Endothelial cell of umbilical vein (primary cell): ENCODE measurements around the gene NKD1. TPM values are rescaled to one million over a fixed set of nuclear protein-coding genes. Genes with fewer than 3 reads are reported as not detected.

Experiments used
- BruUV-seq: library from RNA; stranded (reverse); fragments of 400-500 nt; replicated peaks from 2 replicates; lab custom pipeline; 2021; lab: Mats Ljungman, UMichigan
- CTCF ChIA-PET: fragments of 300-600, 350-600 bp; sonication (Branson Sonifier 250); formaldehyde crosslinking; loops from one replicate; lab custom pipeline; 2021; ENCODE audit warnings: antibody characterized with exemption, inconsistent platforms; lab: Charles Lee
- POLR2A ChIA-PET: fragments of 300-600, 350-600 bp; sonication (Branson Sonifier 250); formaldehyde crosslinking; loops from one replicate; lab custom pipeline; 2021; ENCODE audit warnings: antibody characterized with exemption, inconsistent platforms; lab: Charles Lee
- DNase-seq: peaks from one replicate; pipeline ENCODE4 v3.0.0-alpha.2; 2011; ENCODE audit warnings: low read depth, low spot score
- FAIRE-seq: peaks from 2 replicates; lab custom pipeline; 2011; peaks lifted over from hg19 to GRCh38; lab: Jason Lieb, UNC
- H2AFZ ChIP-seq: 2 replicates; pipeline ENCODE4 v1.6.0; 2012; ENCODE audit warnings: low read depth, low read length, control low read depth, inconsistent platforms
- H3K27ac ChIP-seq: 2 replicates; pipeline ENCODE4 v1.5.1; 2011; ENCODE audit warnings: low read depth, mild to moderate bottlenecking, control low read depth, low read length, moderate library complexity; ENCODE audit not compliant: insufficient read depth
- H3K27me3 ChIP-seq, 2 experiments: 2 replicates each; pipeline versions ENCODE4 v1.6.0 to v1.6.1; 2011; ENCODE audit warnings: low read length in 2 of 2, mixed read lengths in 1 of 2; ENCODE audit not compliant: control insufficient read depth in 2 of 2, insufficient read depth in 2 of 2
- H3K36me3 ChIP-seq, 2 experiments: 2 replicates in 1 of 2; 3 replicates in 1 of 2; pipeline ENCODE4 v1.5.1; 2011; ENCODE audit warnings: low read length in 2 of 2, mild to moderate bottlenecking in 1 of 2, moderate library complexity in 1 of 2; ENCODE audit not compliant: control insufficient read depth in 2 of 2, insufficient read depth in 2 of 2; ENCODE audit errors: extremely low read depth in 1 of 2
- H3K4me1 ChIP-seq: 3 replicates; pipeline ENCODE4 v1.5.1; 2011; ENCODE audit warnings: mild to moderate bottlenecking, low read length; ENCODE audit not compliant: control insufficient read depth, insufficient read depth; ENCODE audit errors: extremely low read depth
- H3K4me2 ChIP-seq: 2 replicates; pipeline ENCODE4 v1.6.1; 2011; ENCODE audit warnings: low read length, control low read depth, mixed read lengths; ENCODE audit not compliant: insufficient read depth
- H3K4me3 ChIP-seq, 3 experiments: fragments of 200-600 bp in 1 of 3; sonication (generic), shearing (Covaris generic) in 1 of 3; replicated peaks in 1 of 3; 2 replicates each; pipeline ENCODE4 v1.5.1; 2011 to 2016; ENCODE audit warnings: control low read depth in 3 of 3, low read length in 3 of 3, mild to moderate bottlenecking in 2 of 3, inconsistent platforms in 1 of 3, low read depth in 1 of 3, moderate library complexity in 1 of 3; ENCODE audit not compliant: insufficient read depth in 1 of 3
- H3K79me2 ChIP-seq: 2 replicates; pipeline ENCODE4 v1.6.0; 2012; ENCODE audit warnings: low read length, inconsistent platforms; ENCODE audit not compliant: control insufficient read depth, insufficient read depth
- H3K9ac ChIP-seq: replicated peaks from 2 replicates; pipeline ENCODE3; 2011; ENCODE audit warnings: low read length, control low read depth; ENCODE audit not compliant: insufficient read depth; ENCODE audit errors: extremely low read depth
- H3K9me1 ChIP-seq: replicated peaks from 3 replicates; pipeline ENCODE4 v1.6.0; 2011; ENCODE audit warnings: mild to moderate bottlenecking, low read length; ENCODE audit not compliant: control insufficient read depth, insufficient read depth; ENCODE audit errors: extremely low read depth
- H3K9me3 ChIP-seq: replicated peaks from 2 replicates; pipeline ENCODE4 v1.5.1; 2012; ENCODE audit warnings: low read length, inconsistent platforms; ENCODE audit not compliant: control insufficient read depth, insufficient read depth
- H4K20me1 ChIP-seq: replicated peaks from 2 replicates; pipeline ENCODE3; 2011; ENCODE audit warnings: mild to moderate bottlenecking, low read length; ENCODE audit not compliant: control insufficient read depth, insufficient read depth; ENCODE audit errors: extremely low read depth
- EZH2 ChIP-seq: IDR thresholded peaks from 2 replicates; pipeline ENCODE4 v1.6.1; 2012; ENCODE audit warnings: borderline replicate concordance, low read depth, mild to moderate bottlenecking, moderate library complexity, low read length, inconsistent platforms; ENCODE audit not compliant: severe bottlenecking
- FOS ChIP-seq: IDR thresholded peaks from 2 replicates; pipeline ENCODE4 v1.6.1; 2011; ENCODE audit warnings: mild to moderate bottlenecking, low read length, moderate library complexity, borderline replicate concordance; ENCODE audit not compliant: insufficient read depth
- GATA2 ChIP-seq: IDR thresholded peaks from 2 replicates; pipeline ENCODE4 v1.7.0; 2011; ENCODE audit warnings: low read depth, mild to moderate bottlenecking, moderate library complexity, mixed read lengths, low read length; ENCODE audit not compliant: insufficient read length, insufficient read depth
- JUN ChIP-seq: IDR thresholded peaks from 2 replicates; pipeline ENCODE4 v1.6.1; 2011; ENCODE audit warnings: borderline replicate concordance, low read depth; ENCODE audit not compliant: insufficient read length, insufficient read depth
- MAX ChIP-seq: IDR thresholded peaks from 2 replicates; pipeline ENCODE4 v1.6.1; 2011; ENCODE audit not compliant: insufficient read depth, insufficient read length
- MYC ChIP-seq: IDR thresholded peaks from one replicate; pipeline ENCODE4 v1.6.1; 2011; ENCODE audit warnings: mild to moderate bottlenecking, low read depth, low read length
- POLR2A ChIP-seq: IDR thresholded peaks from 2 replicates; pipeline ENCODE4 v1.6.1; 2012; ENCODE audit warnings: low read depth, mild to moderate bottlenecking, control low read depth, low read length
- POLR2AphosphoS5 ChIP-seq: IDR thresholded peaks from 2 replicates; pipeline ENCODE4 v1.6.1; 2012; ENCODE audit warnings: low read depth, mild to moderate bottlenecking, control low read depth, low read length, moderate library complexity; ENCODE audit not compliant: insufficient read depth
- dilution Hi-C: fragments of 300-500 bp; cut with MboI; formaldehyde crosslinking; loops from one replicate; pipeline ENCODE4 v1.15.0; 2019; ENCODE audit warnings: low sequenced_read_pairs; ENCODE audit not compliant: extremely low pct_ligation_motif_present
- intact Hi-C: fragments of 100-400 bp; cut with micrococcal nuclease; formaldehyde crosslinking; loops from one replicate; pipeline ENCODE4 v1.10.0; 2022
- polyA plus RNA-seq, 4 experiments: library from polyadenylated mRNA; depleted of rRNA in 3 of 4; stranded (reverse) in 3 of 4; unstranded in 1 of 4; fragments of >200 nt; gene quantifications; 2 replicates each; pipeline versions ENCODE4 v1.2.1 to v1.2.3, GENCODE V29; 2011 to 2012; ENCODE audit warnings: missing spikeins in 1 of 4
- total RNA-seq: library from RNA; stranded (reverse); gene quantifications from 2 replicates; pipeline ENCODE4 v1.2.3, GENCODE V29; 2021
- TF ChIP-seq, protein P1 (sequence below), 2 donors: IDR thresholded peaks; 1 replicate in 1 of 2; 2 replicates in 1 of 2; pipeline ENCODE4 v1.5.1; 2011; ENCODE audit warnings: low read length in 2 of 2, mild to moderate bottlenecking in 2 of 2, moderate library complexity in 2 of 2, control low read depth in 1 of 2, inconsistent platforms in 1 of 2, low read depth in 1 of 2; ENCODE audit not compliant: insufficient read depth in 1 of 2; ENCODE audit errors: extremely low read depth in 1 of 2

The NKD1 gene
- total and polyA plus RNA-seq, 2 donors (not counting 3 experiments of a cell fraction or from before 2014, with no cell fraction given): not detected

DNA sequence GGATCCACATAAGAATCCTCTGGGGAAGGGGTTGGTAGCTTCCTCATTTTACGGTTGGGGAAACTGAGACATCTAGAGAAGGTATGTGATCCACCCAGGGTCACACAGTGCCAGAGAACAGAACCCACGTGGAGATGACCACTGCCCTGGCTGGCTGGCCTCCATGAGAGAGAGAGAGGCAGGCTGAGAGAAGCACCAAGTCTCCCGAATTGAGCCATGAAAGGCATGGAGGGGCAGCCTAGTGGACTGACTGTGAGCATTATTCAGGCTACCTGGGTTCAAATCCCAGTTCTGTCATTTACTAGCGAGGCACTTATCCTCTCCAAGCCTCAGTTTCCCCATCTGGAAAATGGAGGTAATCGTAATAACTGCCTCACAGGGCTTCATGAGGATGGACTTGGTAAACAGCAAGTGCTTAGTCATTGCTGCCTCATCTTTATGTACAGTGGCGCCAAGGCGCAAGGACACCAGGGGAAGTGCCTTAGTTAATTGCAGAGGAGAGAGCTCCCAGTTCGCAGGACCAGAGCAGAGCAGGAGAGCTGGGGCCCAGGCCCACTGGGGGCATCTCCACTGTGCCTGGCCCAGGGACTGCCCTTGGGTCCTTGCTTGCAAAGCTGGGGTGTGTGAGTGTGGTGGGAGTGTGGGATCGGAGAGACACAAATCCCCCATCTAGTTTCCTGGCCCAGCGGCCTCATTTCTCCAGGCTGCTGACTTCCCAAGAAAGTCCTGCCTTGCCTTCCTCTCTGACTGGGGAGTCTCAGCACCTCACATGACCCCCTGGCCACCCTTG, 71.7 kb downstream of the NKD1 start:
- dilution Hi-C loops (no loop called here), intact Hi-C loops (no loop called here)
- ChIA-PET POLR2A (no interaction called here), CTCF (interaction anchor here (1.1 kb wide), 1 partner anchor 45 kb away, joined by 3 read pairs; no protein-coding TSS in a partner anchor)
- BruUV-seq: no TSS peak
- Histone ChIP-seq H2AFZ (no peak overlapping the region), H3K9me1 (no peaks in the 10 kb centered on the region), H3K9me3 (no peaks in the 10 kb centered on the region), H3K79me2 (no peaks in the 10 kb centered on the region), H4K20me1 (no peaks in the 10 kb centered on the region), H3K27ac (no peak overlapping the region), H3K9ac (no peak overlapping the region), H3K4me1 (no peaks in the 10 kb centered on the region), H3K36me3 (no peaks in the 10 kb centered on the region), H3K4me2 (no peak overlapping the region), H3K27me3 (no peaks in the 10 kb centered on the region), H3K4me3 (no peak overlapping the region)
- FAIRE-seq (no peak), DNase-seq (no peak)
- TF ChIP-seq GATA2: no peak
- TF ChIP-seq POLR2AphosphoS5: no peak
- TF ChIP-seq, protein P1, sequence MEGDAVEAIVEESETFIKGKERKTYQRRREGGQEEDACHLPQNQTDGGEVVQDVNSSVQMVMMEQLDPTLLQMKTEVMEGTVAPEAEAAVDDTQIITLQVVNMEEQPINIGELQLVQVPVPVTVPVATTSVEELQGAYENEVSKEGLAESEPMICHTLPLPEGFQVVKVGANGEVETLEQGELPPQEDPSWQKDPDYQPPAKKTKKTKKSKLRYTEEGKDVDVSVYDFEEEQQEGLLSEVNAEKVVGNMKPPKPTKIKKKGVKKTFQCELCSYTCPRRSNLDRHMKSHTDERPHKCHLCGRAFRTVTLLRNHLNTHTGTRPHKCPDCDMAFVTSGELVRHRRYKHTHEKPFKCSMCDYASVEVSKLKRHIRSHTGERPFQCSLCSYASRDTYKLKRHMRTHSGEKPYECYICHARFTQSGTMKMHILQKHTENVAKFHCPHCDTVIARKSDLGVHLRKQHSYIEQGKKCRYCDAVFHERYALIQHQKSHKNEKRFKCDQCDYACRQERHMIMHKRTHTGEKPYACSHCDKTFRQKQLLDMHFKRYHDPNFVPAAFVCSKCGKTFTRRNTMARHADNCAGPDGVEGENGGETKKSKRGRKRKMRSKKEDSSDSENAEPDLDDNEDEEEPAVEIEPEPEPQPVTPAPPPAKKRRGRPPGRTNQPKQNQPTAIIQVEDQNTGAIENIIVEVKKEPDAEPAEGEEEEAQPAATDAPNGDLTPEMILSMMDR (IDR thresholded peaks at IDR 0.05; ENCODE audit: extremely low read depth in 1 of 2, insufficient read depth in 1 of 2, low read depth in 1 of 2, low read length in 2 of 2): no peak
- TF ChIP-seq MYC: no peak
- no peak for TF ChIP-seq EZH2
- no peak for TF ChIP-seq JUN
- no peak for TF ChIP-seq MAX
- TF ChIP-seq POLR2A: no peak
- no peak for TF ChIP-seq FOS
